Thyroid gland (tissue), 4 donors: Measurements from ENCODE around the gene TGM5.

Experiments
- CTCF ChIP-seq, 6 experiments: fragments of 200-600 bp in 3 of 6; fragments of 450-650 bp in 3 of 6; sonication (generic) in 3 of 6; IDR thresholded peaks; one replicate each; pipeline ENCODE4 v1.5.1; 2016 to 2019; ENCODE audit warnings: antibody characterized with exemption in 6 of 6, mild to moderate bottlenecking in 2 of 6, inconsistent platforms in 1 of 6, moderate library complexity in 1 of 6
- POLR2A ChIP-seq, 2 donors: fragments of 450-650 bp; IDR thresholded peaks; one replicate each; pipeline ENCODE4 v1.6.1; 2017; ENCODE audit warnings: antibody characterized with exemption in 2 of 2, mild to moderate bottlenecking in 2 of 2, moderate library complexity in 1 of 2

- no peak for TF ChIP-seq CTCF (IDR thresholded peaks at IDR 0.05)
- TF ChIP-seq POLR2A (IDR thresholded peaks at IDR 0.05): no peak
Measured at GRCh38 chr15:43214592-43215295, 52.0 kb downstream of the TGM5 start.
